HEK293 (cell line): ENCODE measurements around the gene FXYD5.
A peak's percentile ranks its signal among the peaks of the same experiment; 100 is the strongest.

Experiments used
- BCL11A ChIP-seq: fragments of 450-650 bp; formaldehyde crosslinking; IDR thresholded peaks from 2 replicates; pipeline ENCODE4 v1.5.1; 2016; ENCODE audit warnings: low read depth, missing biosample characterization, missing genetic modification characterization
- BCL6B ChIP-seq: fragments of 450-650 bp; formaldehyde crosslinking; IDR thresholded peaks from 2 replicates; pipeline ENCODE4 v1.5.1; 2017; ENCODE audit warnings: missing biosample characterization, missing genetic modification characterization
- GLIS1 ChIP-seq: fragments of 450-650 bp; formaldehyde crosslinking; IDR thresholded peaks from 2 replicates; pipeline ENCODE4 v1.5.1; 2016; ENCODE audit warnings: missing biosample characterization, missing genetic modification characterization
- GLIS2 ChIP-seq: fragments of 450-650 bp; formaldehyde crosslinking; IDR thresholded peaks from 2 replicates; pipeline ENCODE4 v1.5.1; 2016; ENCODE audit warnings: missing biosample characterization, missing genetic modification characterization
- INSM2 ChIP-seq: fragments of 450-650 bp; formaldehyde crosslinking; IDR thresholded peaks from 2 replicates; pipeline ENCODE4 v1.5.1; 2016; ENCODE audit warnings: missing biosample characterization, missing genetic modification characterization
- MZF1 ChIP-seq: fragments of 450-650 bp; formaldehyde crosslinking; IDR thresholded peaks from 2 replicates; pipeline ENCODE4 v1.5.1; 2017; ENCODE audit warnings: missing biosample characterization, missing genetic modification characterization, borderline replicate concordance
- PATZ1 ChIP-seq: fragments of 450-650 bp; formaldehyde crosslinking; IDR thresholded peaks from 2 replicates; pipeline ENCODE4 v1.5.1; 2016; ENCODE audit warnings: missing biosample characterization, missing genetic modification characterization
- SP7 ChIP-seq: fragments of 450-650 bp; formaldehyde crosslinking; IDR thresholded peaks from 2 replicates; pipeline ENCODE4 v1.5.1; 2016; ENCODE audit warnings: missing biosample characterization, missing genetic modification characterization
- TSHZ1 ChIP-seq: fragments of 450-650 bp; formaldehyde crosslinking; IDR thresholded peaks from 2 replicates; pipeline ENCODE4 v1.5.1; 2016; ENCODE audit warnings: missing biosample characterization, missing genetic modification characterization, borderline replicate concordance
- WT1 ChIP-seq: fragments of 450-650 bp; formaldehyde crosslinking; IDR thresholded peaks from 2 replicates; pipeline ENCODE4 v1.5.1; 2016; ENCODE audit warnings: missing biosample characterization, missing genetic modification characterization
- ZBTB21 ChIP-seq: fragments of 450-650 bp; formaldehyde crosslinking; IDR thresholded peaks from 2 replicates; pipeline ENCODE4 v1.5.1; 2017; ENCODE audit warnings: missing biosample characterization, missing genetic modification characterization
- ZEB2 ChIP-seq: fragments of 450-650 bp; formaldehyde crosslinking; IDR thresholded peaks from 2 replicates; pipeline ENCODE4 v1.5.1; 2016; ENCODE audit warnings: missing biosample characterization, missing genetic modification characterization
- ZFP37 ChIP-seq: fragments of 450-650 bp; formaldehyde crosslinking; IDR thresholded peaks from 2 replicates; pipeline ENCODE4 v1.5.1; 2016; ENCODE audit warnings: missing biosample characterization, missing genetic modification characterization
- ZNF146 ChIP-seq: fragments of 450-650 bp; formaldehyde crosslinking; IDR thresholded peaks from 2 replicates; pipeline ENCODE4 v1.5.1; 2016; ENCODE audit warnings: missing biosample characterization, missing genetic modification characterization
- ZNF19 ChIP-seq: fragments of 450-650 bp; formaldehyde crosslinking; IDR thresholded peaks from 2 replicates; pipeline ENCODE4; 2016; ENCODE audit warnings: missing biosample characterization, missing genetic modification characterization, low read depth
- ZNF202 ChIP-seq: fragments of 450-650 bp; formaldehyde crosslinking; IDR thresholded peaks from 2 replicates; pipeline ENCODE4 v1.5.1; 2016; ENCODE audit warnings: missing biosample characterization, missing genetic modification characterization, borderline replicate concordance
- ZNF23 ChIP-seq: fragments of 450-650 bp; formaldehyde crosslinking; IDR thresholded peaks from 2 replicates; pipeline ENCODE4 v1.5.1; 2016; ENCODE audit warnings: missing biosample characterization, missing genetic modification characterization, borderline replicate concordance
- ZNF248 ChIP-seq: fragments of 450-650 bp; formaldehyde crosslinking; IDR thresholded peaks from 2 replicates; pipeline ENCODE4 v1.5.1; 2017; ENCODE audit warnings: missing biosample characterization, missing genetic modification characterization
- ZNF266 ChIP-seq: fragments of 450-650 bp; formaldehyde crosslinking; IDR thresholded peaks from 2 replicates; pipeline ENCODE4 v1.5.1; 2016; ENCODE audit warnings: missing biosample characterization, missing genetic modification characterization, low read depth
- ZNF391 ChIP-seq: fragments of 450-650 bp; formaldehyde crosslinking; IDR thresholded peaks from 2 replicates; pipeline ENCODE4 v1.5.1; 2016; ENCODE audit warnings: low read depth, missing biosample characterization, missing genetic modification characterization, borderline replicate concordance
- ZNF394 ChIP-seq: fragments of 450-650 bp; formaldehyde crosslinking; IDR thresholded peaks from 2 replicates; pipeline ENCODE4 v1.5.1; 2016; ENCODE audit warnings: missing biosample characterization, missing genetic modification characterization, mild to moderate bottlenecking, moderate library complexity, borderline replicate concordance
- ZNF398 ChIP-seq: fragments of 450-650 bp; formaldehyde crosslinking; IDR thresholded peaks from 2 replicates; pipeline ENCODE4 v1.5.1; 2017; ENCODE audit warnings: missing biosample characterization, missing genetic modification characterization
- ZNF433 ChIP-seq: fragments of 450-650 bp; formaldehyde crosslinking; IDR thresholded peaks from 2 replicates; pipeline ENCODE4 v1.5.1; 2016; ENCODE audit warnings: missing biosample characterization, missing genetic modification characterization, low read depth
- ZNF48 ChIP-seq: fragments of 450-650 bp; formaldehyde crosslinking; IDR thresholded peaks from 2 replicates; pipeline ENCODE4 v1.5.1; 2016; ENCODE audit warnings: missing biosample characterization, missing genetic modification characterization
- ZNF529 ChIP-seq: fragments of 450-650 bp; formaldehyde crosslinking; IDR thresholded peaks from 2 replicates; pipeline ENCODE4 v1.5.1; 2017; ENCODE audit warnings: missing genetic modification characterization, missing biosample characterization; ENCODE audit not compliant: insufficient replicate concordance
- ZNF530 ChIP-seq: fragments of 450-650 bp; formaldehyde crosslinking; IDR thresholded peaks from 2 replicates; pipeline ENCODE4 v1.5.1; 2016; ENCODE audit warnings: low read depth, missing biosample characterization, missing genetic modification characterization
- ZNF548 ChIP-seq: fragments of 450-650 bp; formaldehyde crosslinking; IDR thresholded peaks from 2 replicates; pipeline ENCODE4 v1.5.1; 2016; ENCODE audit warnings: missing biosample characterization, missing genetic modification characterization
- ZNF561 ChIP-seq: fragments of 450-650 bp; IDR thresholded peaks from 2 replicates; pipeline ENCODE4 v1.5.1; 2018; ENCODE audit warnings: missing biosample characterization, missing genetic modification characterization, borderline replicate concordance
- ZNF600 ChIP-seq: fragments of 450-650 bp; formaldehyde crosslinking; IDR thresholded peaks from 2 replicates; pipeline ENCODE4 v1.5.1; 2016; ENCODE audit warnings: missing biosample characterization, missing genetic modification characterization
- ZNF626 ChIP-seq: fragments of 450-650 bp; sonication (Bioruptor Pico); formaldehyde crosslinking; IDR thresholded peaks from 2 replicates; pipeline ENCODE4 v1.5.1; 2018; ENCODE audit warnings: missing biosample characterization, missing genetic modification characterization, inconsistent platforms

FXYD5 gene

GRCh38 chr19:35142606-35143230 lies 11.8 kb upstream of the FXYD5 start (continued):
- no peak for TF ChIP-seq ZNF561 (tag by site-specific recombination)
- no peak for TF ChIP-seq ZNF626
- TF ChIP-seq WT1: peak; percentile 83
- no peak for TF ChIP-seq ZNF48 (tag by site-specific recombination)
- TF ChIP-seq GLIS2: peak; percentile 66
- TF ChIP-seq ZNF398 (tag by site-specific recombination): peak; percentile 87
- 0 out of 2 replicates have a peak, but pooled peaks have one; percentile 23 for TF ChIP-seq ZNF146 (tag by site-specific recombination)
- 0 out of 2 replicates have a peak, but pooled peaks have one; percentile 24 for TF ChIP-seq BCL11A
- TF ChIP-seq ZNF600 (tag by site-specific recombination): peak; percentile 65
- TF ChIP-seq ZEB2 (tag by site-specific recombination): peak; percentile 88
- TF ChIP-seq ZNF391 (tag by site-specific recombination): peak; percentile 59; the same call in 1 of the 2 replicates
- TF ChIP-seq SP7 (tag by site-specific recombination): peak; percentile 24
- TF ChIP-seq ZNF530 (tag by site-specific recombination): no peak
- TF ChIP-seq BCL6B (tag by site-specific recombination): no peak
- TF ChIP-seq ZNF23 (tag by site-specific recombination): no peak
- no peak for TF ChIP-seq ZNF394 (tag by site-specific recombination)
- TF ChIP-seq ZNF433 (tag by site-specific recombination): no peak
- peak; percentile 47; the same call in 1 of the 2 replicates for TF ChIP-seq GLIS1 (tag by site-specific recombination)
- no peak for TF ChIP-seq ZNF202 (tag by site-specific recombination)
- no peak for TF ChIP-seq ZNF19
- TF ChIP-seq ZFP37 (tag by site-specific recombination): no peak
- TF ChIP-seq ZNF266 (tag by site-specific recombination): peak; percentile 58; the same call in 1 of the 2 replicates
- TF ChIP-seq ZBTB21 (tag by site-specific recombination): 0 out of 2 replicates have a peak, but pooled peaks have one; percentile 16
- TF ChIP-seq TSHZ1 (tag by site-specific recombination): peak; percentile 7; the same call in 1 of the 2 replicates
- no peak for TF ChIP-seq ZNF248 (tag by site-specific recombination)
- peak; percentile 80 for TF ChIP-seq INSM2 (tag by site-specific recombination)
- 0 out of 2 replicates have a peak, but pooled peaks have one; percentile 35 for TF ChIP-seq MZF1 (tag by site-specific recombination)
- TF ChIP-seq ZNF548: no peak
- TF ChIP-seq ZNF529 (tag by site-specific recombination): no peak
- TF ChIP-seq PATZ1 (tag by site-specific recombination): peak; percentile 93
